Measurements from ENCODE around the gene RHOT2. TPM values are rescaled to one million over a fixed set of nuclear protein-coding genes. Genes with fewer than 3 reads are reported as not detected.

The RHOT2 gene
- 72.5 and 93.6 TPM in 2 replicates for total RNA-seq

DNA sequence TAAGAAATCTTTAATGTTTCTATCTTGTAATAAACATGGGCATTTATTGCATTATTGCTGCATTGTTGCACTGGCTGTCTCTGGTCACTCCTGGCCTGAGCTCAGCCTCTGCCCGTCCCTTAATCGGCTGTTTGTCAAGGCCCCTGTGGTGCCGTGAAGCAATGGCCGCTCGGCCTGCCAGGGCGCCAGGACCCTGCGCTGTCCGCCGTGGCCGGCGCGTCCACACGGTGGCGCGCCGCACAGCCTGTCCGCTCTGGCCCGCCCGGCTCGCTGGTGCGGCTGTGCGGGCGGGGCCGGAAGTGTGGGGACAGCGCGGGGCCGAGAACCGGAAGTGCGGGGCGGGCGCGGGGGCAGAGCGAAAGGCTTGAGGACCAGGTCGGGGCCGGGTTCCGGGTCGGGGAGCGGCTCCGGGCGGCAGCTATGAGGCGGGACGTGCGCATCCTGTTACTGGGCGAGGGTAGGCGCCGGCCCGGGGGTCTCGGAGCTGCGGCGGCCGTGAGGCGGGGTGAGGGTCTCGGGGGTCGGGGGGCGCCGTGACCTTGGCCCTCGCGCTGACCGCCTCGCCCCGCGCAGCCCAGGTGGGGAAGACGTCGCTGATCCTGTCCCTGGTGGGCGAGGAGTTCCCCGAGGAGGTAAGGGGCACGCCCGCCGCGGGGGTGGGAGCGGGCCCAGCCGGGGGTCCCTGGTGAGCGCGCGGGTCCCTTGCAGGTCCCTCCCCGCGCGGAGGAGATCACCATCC lies at the start of gene RHOT2:
Gene RHOT2, plus strand, starts transcription at position 353 of the 739 bp plus-strand sequence. Its CDS starts 68 bp downstream, at position 421.

GRCh38 chr16:630815-631405 lies 37.0 kb upstream of the RHOT2 start, which contains the start of gene WFIKKN1:
Gene WFIKKN1, plus strand, starts transcription at chr16:630985. Its CDS starts 269 bp downstream, at chr16:631254.

GRCh38 chr16:636206-637080 lies 31.5 kb upstream of the RHOT2 start, which contains the start of gene METTL26:
Gene METTL26, minus strand, starts transcription at chr16:636305. Its CDS starts 15 bp downstream, at chr16:636290.

GRCh38 chr16:641326-642188 lies 26.4 kb upstream of the RHOT2 start, which contains the start of gene MCRIP2:
Gene MCRIP2, plus strand, starts transcription at chr16:641828. Its CDS starts 164 bp downstream, at chr16:641992.

GRCh38 chr16:648781-649589 lies 18.9 kb upstream of the RHOT2 start, which contains the start of gene WDR90:
Gene WDR90, plus strand, starts transcription at chr16:649365. Its CDS starts 52 bp downstream, at chr16:649417.

DNA sequence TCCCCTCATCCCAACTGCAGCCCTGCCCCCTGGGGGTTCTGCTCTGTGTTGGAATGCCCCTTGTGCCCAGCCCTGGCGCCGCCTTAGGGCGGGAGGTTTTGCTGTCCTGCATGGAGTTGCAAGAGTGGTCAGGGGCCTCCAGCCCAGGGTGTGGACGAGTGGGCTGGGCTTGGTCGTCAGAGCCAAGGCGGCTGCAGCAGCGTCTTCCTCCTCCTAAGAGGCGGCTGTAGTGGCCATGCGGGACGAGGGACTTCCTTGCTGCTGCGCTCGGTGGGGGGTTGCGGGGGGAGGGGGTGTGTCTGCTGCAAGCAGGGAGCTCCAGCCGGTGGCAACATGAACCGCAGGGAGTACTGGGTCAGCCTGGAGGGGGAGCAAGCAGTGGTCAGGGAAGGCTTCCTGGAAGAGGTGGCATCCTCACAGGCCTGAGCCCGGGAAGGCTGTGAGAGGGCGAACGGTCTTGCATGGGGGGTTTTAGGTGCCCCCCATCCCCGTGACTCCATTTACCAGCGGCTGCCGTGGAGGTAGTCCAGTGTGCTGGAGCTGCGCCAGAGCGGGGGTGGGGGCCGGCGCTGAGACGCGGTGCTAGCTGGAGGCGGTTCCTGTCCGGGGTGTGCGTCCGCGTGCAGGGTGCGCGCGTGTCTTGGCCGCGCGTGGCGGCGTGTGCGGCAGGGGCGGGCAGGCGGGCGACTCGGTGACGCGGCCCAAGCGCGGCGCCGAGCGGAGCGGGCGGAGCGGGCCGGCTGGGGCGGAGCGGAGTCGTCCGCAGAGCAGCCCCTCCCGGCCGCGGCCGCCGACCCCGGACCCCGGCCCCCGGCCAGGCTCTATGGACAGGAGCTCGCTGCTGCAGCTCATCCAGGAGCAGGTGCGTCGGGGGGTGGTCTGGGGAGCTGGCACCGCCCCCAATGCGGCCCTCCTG lies 7.3 kb downstream of the RHOT2 start, which contains the start of gene RHBDL1:
Gene RHBDL1, plus strand, starts transcription at position 704 of the 916 bp plus-strand sequence. Its CDS starts 120 bp downstream, at position 824.

DNA sequence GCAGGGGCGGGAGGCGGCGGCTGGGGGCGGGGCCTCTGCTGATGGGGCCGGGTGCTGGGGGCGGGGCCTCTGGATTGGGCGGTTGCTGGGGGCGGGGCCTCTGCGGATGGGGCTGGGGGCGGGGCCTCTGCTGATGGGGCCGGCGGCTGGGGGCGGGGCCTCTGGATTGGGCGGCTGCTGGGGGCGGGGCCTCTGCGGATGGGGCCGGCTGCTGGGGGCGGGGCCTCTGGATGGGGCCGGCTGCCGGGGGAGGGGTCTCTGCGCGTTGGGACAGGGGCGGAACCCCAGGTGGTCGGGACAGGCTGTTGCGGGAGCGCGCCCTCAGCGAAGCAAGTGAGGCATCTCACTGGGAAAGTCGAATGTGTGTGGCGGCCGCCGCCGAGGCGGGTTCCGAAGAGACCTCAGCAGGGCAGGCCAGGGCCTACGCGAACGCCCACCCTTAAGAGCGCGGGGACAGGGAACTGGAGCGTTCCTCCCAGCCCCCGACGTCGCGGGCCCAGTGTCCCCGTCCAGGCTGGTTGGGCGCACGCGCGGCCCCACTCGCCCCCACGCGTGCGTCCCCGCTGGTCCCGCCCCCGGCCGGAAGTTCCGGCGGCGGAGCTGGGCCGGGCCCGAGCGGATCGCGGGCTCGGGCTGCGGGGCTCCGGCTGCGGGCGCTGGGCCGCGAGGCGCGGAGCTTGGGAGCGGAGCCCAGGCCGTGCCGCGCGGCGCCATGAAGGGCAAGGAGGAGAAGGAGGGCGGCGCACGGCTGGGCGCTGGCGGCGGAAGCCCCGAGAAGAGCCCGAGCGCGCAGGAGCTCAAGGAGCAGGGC lies 12.1 kb downstream of the RHOT2 start, which contains the start of gene STUB1:
Gene STUB1, plus strand, starts transcription at position 597 of the 811 bp plus-strand sequence. Its CDS starts 116 bp downstream, at position 713.

DNA sequence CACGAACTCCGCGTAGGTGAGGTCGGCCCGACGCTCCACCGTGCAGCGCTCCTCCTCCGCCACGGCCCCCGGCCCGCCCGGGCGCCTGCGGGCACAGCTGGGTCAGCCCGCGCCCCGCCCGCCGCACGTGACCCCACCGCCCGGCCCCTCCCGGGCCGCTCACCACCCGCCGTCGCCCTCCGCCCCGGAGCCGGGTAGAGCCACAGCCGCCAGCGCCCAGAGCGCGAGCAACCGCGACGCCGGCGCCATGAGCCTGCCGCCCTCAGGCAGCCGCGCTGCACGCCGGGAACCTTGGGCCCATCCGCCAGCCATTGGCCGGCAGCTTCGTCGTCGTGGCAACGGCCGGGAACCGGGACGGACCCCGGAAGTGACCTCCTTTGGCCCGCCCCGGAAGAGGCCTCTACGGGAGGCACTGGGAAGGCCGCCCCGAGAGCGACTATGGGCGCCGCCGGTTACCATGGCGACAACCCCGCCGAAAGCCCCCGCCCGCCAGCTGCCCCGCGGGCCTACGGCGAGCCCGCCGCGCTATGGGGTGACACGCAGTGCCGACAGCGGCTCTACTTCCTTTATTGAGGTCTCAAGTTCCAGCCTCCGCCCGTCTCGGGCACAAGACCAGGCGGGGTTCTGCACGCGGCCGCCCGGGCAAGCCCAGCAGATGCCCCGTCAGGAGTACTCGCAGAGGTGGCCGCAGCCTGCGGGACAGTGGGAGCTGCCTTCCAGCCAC lies 16.3 kb downstream of the RHOT2 start, which contains the start of gene JMJD8:
Gene JMJD8, minus strand, starts transcription at position 264 of the 724 bp plus-strand sequence. Its CDS starts 15 bp downstream, at position 249.

GRCh38 chr16:705431-706188 lies 37.7 kb downstream of the RHOT2 start, which contains the start of gene FBXL16:
Gene FBXL16, minus strand, starts transcription at chr16:705801. Its CDS starts 8,396 bp downstream, at chr16:697405.

GRCh38 chr16:714558-715476 lies 46.9 kb downstream of the RHOT2 start, which contains the start of gene METRN:
Gene METRN, plus strand, starts transcription at chr16:715118. Its CDS starts 172 bp downstream, at chr16:715290.

DNA sequence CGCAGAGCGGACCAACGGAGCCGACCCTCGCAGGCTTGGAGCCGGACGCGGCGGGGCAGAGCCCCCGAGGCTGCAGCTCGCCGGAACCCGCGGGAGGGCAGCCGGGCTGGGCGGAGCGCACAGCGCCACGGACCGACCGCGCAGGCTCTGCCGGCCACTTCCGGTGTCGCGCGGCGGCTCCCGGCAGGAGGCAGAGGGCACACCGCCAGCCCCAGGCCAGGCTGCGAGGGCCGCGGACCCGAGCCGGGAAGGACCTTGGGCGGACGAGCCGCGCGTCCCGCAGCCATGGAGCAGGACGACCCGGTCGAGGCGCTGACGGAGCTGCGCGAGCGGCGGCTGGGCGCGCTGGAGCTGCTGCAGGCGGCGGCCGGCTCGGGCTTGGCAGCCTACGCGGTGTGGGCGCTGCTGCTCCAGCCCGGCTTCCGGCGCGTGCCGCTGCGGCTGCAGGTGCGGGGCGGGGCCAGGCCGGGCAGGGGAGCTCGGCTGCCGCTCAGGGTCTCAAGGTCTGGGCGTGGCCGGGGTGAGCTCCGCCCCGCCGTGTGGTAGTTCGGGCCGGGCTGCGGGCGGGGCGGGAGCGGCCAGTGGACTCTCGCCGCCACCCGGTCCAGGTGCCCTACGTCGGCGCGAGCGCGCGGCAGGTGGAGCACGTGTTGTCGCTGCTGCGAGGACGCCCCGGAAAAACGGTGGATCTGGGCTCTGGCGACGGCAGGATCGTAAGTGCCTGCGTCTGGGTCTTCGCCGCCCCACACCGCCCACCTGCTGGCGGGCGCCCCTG lies 53.2 kb downstream of the RHOT2 start, which contains the start of gene ANTKMT:
Gene ANTKMT, plus strand, starts transcription at position 157 of the 775 bp plus-strand sequence. Its CDS starts 129 bp downstream, at position 286.

